Testis (tissue), 3 donors: ENCODE measurements around the gene TAF9. TPM values are rescaled to one million over a fixed set of nuclear protein-coding genes. Genes with fewer than 3 reads are reported as not detected.

Experiments used
- DNase-seq: peaks from one replicate; pipeline ENCODE4 v3.0.0-alpha.2; 2019
- H3K27ac ChIP-seq, 2 donors: fragments of 200-600 bp; sonication (generic); one replicate each; pipeline ENCODE4 v1.5.1; 2019
- H3K27me3 ChIP-seq: fragments of 200-600 bp; sonication (generic); one replicate; pipeline ENCODE4 v1.5.1; 2019
- H3K36me3 ChIP-seq: fragments of 200-600 bp; sonication (generic); one replicate; pipeline ENCODE4 v1.5.1; 2017; ENCODE audit warnings: low read depth; ENCODE audit errors: missing control alignments
- H3K4me1 ChIP-seq: fragments of 200-600 bp; sonication (generic); one replicate; pipeline ENCODE4 v1.5.1; 2019
- H3K4me3 ChIP-seq, 2 donors: fragments of 200-600 bp; sonication (generic); one replicate each; pipeline ENCODE4 v1.5.1; 2017 to 2019
- H3K9me3 ChIP-seq: fragments of 200-600 bp; sonication (generic); one replicate; pipeline ENCODE4 v1.5.1; 2017
- POLR2A ChIP-seq: fragments of 450-650 bp; IDR thresholded peaks from one replicate; pipeline ENCODE4 v1.6.1; 2017; ENCODE audit warnings: antibody characterized with exemption, mild to moderate bottlenecking, moderate library complexity
- WGBS, 2 donors: methylation state at CpG; one replicate each; pipeline ENCODE4 v1.1.5; 2018; 5-methylcytosine and 5-hydroxymethylcytosine counted together
- intact Hi-C: fragments of 100-400 bp; cut with DNase I; formaldehyde crosslinking; loops from one replicate; pipeline ENCODE4 v1.15.1; 2023; ENCODE audit warnings: low total_unique reads
- polyA plus RNA-seq: library from polyadenylated mRNA; stranded (reverse); fragments of 350-450 nt; fragmentation: Illumina TruSeq; extraction: RNeasy Lipid Tissue Mini Kit (QIAGEN cat#74804); gene quantifications from one replicate; pipeline ENCODE4 v1.2.3, GENCODE V29; 2014; ENCODE audit warnings: low read depth, low replicate concordance; ENCODE audit not compliant: insufficient read depth
- total RNA-seq, 2 donors: library from RNA; depleted of rRNA; stranded (reverse); fragments of >200 nt; gene quantifications; one replicate each; pipeline ENCODE4 v1.2.3, GENCODE V29; 2016
- TF ChIP-seq, protein P1 (sequence below), 3 experiments: fragments of 450-650 bp in 2 of 3; fragments of 200-600 bp in 1 of 3; sonication (generic) in 1 of 3; IDR thresholded peaks; one replicate each; pipeline ENCODE4 v1.5.1; 2016 to 2019; ENCODE audit warnings: antibody characterized with exemption in 3 of 3, mild to moderate bottlenecking in 2 of 3, moderate library complexity in 1 of 3

Gene TAF9
- total and polyA plus RNA-seq, 3 donors from 2014 or later = 121 to 297 (median 182) TPM

- Histone ChIP-seq H3K27ac (no peak overlapping the region), H3K4me1 (no peaks in the 10 kb centered on the region), H3K9me3 (no peaks in the 10 kb centered on the region), H3K27me3 (no peaks in the 10 kb centered on the region), H3K4me3 (no peak overlapping the region), H3K36me3 (no peaks in the 10 kb centered on the region)
- no peak for DNase-seq
- WGBS, 2 donors = 95% methylated on average over 1 of the region's 1 CpG
- intact Hi-C loops = no loop called here
- TF ChIP-seq POLR2A = no peak
- TF ChIP-seq, protein P1, sequence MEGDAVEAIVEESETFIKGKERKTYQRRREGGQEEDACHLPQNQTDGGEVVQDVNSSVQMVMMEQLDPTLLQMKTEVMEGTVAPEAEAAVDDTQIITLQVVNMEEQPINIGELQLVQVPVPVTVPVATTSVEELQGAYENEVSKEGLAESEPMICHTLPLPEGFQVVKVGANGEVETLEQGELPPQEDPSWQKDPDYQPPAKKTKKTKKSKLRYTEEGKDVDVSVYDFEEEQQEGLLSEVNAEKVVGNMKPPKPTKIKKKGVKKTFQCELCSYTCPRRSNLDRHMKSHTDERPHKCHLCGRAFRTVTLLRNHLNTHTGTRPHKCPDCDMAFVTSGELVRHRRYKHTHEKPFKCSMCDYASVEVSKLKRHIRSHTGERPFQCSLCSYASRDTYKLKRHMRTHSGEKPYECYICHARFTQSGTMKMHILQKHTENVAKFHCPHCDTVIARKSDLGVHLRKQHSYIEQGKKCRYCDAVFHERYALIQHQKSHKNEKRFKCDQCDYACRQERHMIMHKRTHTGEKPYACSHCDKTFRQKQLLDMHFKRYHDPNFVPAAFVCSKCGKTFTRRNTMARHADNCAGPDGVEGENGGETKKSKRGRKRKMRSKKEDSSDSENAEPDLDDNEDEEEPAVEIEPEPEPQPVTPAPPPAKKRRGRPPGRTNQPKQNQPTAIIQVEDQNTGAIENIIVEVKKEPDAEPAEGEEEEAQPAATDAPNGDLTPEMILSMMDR (IDR thresholded peaks at IDR 0.05) = no peak
Measured at GRCh38 chr5:69315972-69316371, 53.3 kb downstream of the TAF9 start.

Other genes starting within 250 kb of the TAF9 start
- 10 to 100 TPM; 35.2 to 41.8 TPM for gene CCNB1, start 202.4 kb downstream of the TAF9 start, total RNA-seq
- 75.9 TPM for gene CCNB1, start 202.4 kb downstream of the TAF9 start, polyA plus RNA-seq
- 10 to 100 TPM; 26.9 to 38.0 TPM for gene CENPH, start 179.9 kb downstream of the TAF9 start, total RNA-seq
- gene CENPH, start 179.9 kb downstream of the TAF9 start, polyA plus RNA-seq = 38.9 TPM
- 10 to 100 TPM; 31.7 to 35.1 TPM for gene CDK7, start 134.6 kb downstream of the TAF9 start, total RNA-seq
- 86.0 TPM for gene CDK7, start 134.6 kb downstream of the TAF9 start, polyA plus RNA-seq
- gene CCDC125, start 36.7 kb downstream of the TAF9 start, total RNA-seq = 1 to 10 TPM; 5.9 to 8.2 TPM
- gene CCDC125, start 36.7 kb downstream of the TAF9 start, polyA plus RNA-seq = 2.3 TPM
- gene AK6, start within 50 bp of the TAF9 start, total RNA-seq = 10 to 100 TPM; 24.6 to 32.0 TPM
- 59.2 TPM for gene AK6, start within 50 bp of the TAF9 start, polyA plus RNA-seq
- gene RAD17, start 298 bp upstream of the TAF9 start, total RNA-seq = 10 to 100 TPM; 69.4 to 75.9 TPM
- gene RAD17, start 298 bp upstream of the TAF9 start, polyA plus RNA-seq = 88.2 TPM
- gene MARVELD2, start 45.6 kb upstream of the TAF9 start, total RNA-seq = 1 to 10 TPM; 5.5 to 6.9 TPM
- 5.9 TPM for gene MARVELD2, start 45.6 kb upstream of the TAF9 start, polyA plus RNA-seq
- 10 to 100 TPM; 14.9 to 16.0 TPM for gene OCLN, start 123.3 kb upstream of the TAF9 start, total RNA-seq
- 9.2 TPM for gene OCLN, start 123.3 kb upstream of the TAF9 start, polyA plus RNA-seq
- gene GTF2H2C, start 190.7 kb upstream of the TAF9 start, total RNA-seq = 10 to 100 TPM; 30.6 to 30.9 TPM
- 28.2 TPM for gene GTF2H2C, start 190.7 kb upstream of the TAF9 start, polyA plus RNA-seq